Measurements from ENCODE around the gene OR10A3.

Gene OR10A3

GRCh38 chr11:7909585-7910285, 31.8 kb downstream of the OR10A3 start:
- DNase-seq, result no peak
- no peak for TF ChIP-seq CTCF (IDR thresholded peaks at IDR 0.05)
- H3K36me3 Mint-ChIP-seq (ENCODE audit: low read depth), result no peaks in the 10 kb centered on the region
- H3K9me3 Mint-ChIP-seq, result no peaks in the 10 kb centered on the region
- H3K27ac Mint-ChIP-seq, result no peak overlapping the region
- no peak overlapping the region for H3K4me3 Mint-ChIP-seq
- peaks cover 33% of the 10 kb centered on the region for H3K4me1 Mint-ChIP-seq
- H3K27me3 Mint-ChIP-seq (ENCODE audit: low read depth, poor library complexity), result peaks cover 4% of the 10 kb centered on the region

- no peak for TF ChIP-seq CTCF (IDR thresholded peaks at IDR 0.05)
- Mint-ChIP-seq H3K4me3 (no peak overlapping the region), H3K4me1 (peaks cover 54% of the 10 kb centered on the region), H3K27me3 (ENCODE audit: low read depth, poor library complexity) (peaks cover 4% of the 10 kb centered on the region), H3K27ac (no peak overlapping the region), H3K9me3 (no peaks in the 10 kb centered on the region), H3K36me3 (ENCODE audit: low read depth) (no peaks in the 10 kb centered on the region)
- DNase-seq, result no peak
Observed at GRCh38 chr11:7907121-7907520, 34.4 kb downstream of the OR10A3 start.

GRCh38 chr11:7906481-7906880, 35.0 kb downstream of the OR10A3 start:
- no peaks in the 10 kb centered on the region for H3K9me3 Mint-ChIP-seq
- no peak for DNase-seq
- no peak for TF ChIP-seq CTCF (IDR thresholded peaks at IDR 0.05)
- H3K4me3 Mint-ChIP-seq, result no peak overlapping the region
- H3K27ac Mint-ChIP-seq, result no peak overlapping the region
- peaks cover 4% of the 10 kb centered on the region for H3K27me3 Mint-ChIP-seq (ENCODE audit: low read depth, poor library complexity)
- no peaks in the 10 kb centered on the region for H3K36me3 Mint-ChIP-seq (ENCODE audit: low read depth)
- peaks cover 60% of the 10 kb centered on the region for H3K4me1 Mint-ChIP-seq

GRCh38 chr11:7905961-7906429, 35.5 kb downstream of the OR10A3 start:
- no peak for DNase-seq

GRCh38 chr11:7905549-7905948, 36.0 kb downstream of the OR10A3 start:
- H3K4me3 Mint-ChIP-seq, result peak overlapping the region; percentile 6

More at GRCh38 chr11:7905961-7906429, 35.5 kb downstream of the OR10A3 start:
- Mint-ChIP-seq H3K27ac (no peak overlapping the region), H3K27me3 (ENCODE audit: low read depth, poor library complexity) (peaks cover 4% of the 10 kb centered on the region), H3K36me3 (ENCODE audit: low read depth) (no peaks in the 10 kb centered on the region), H3K9me3 (no peaks in the 10 kb centered on the region), H3K4me1 (peaks cover 63% of the 10 kb centered on the region), H3K4me3 (peak overlapping the region; percentile 26)
- TF ChIP-seq CTCF (IDR thresholded peaks at IDR 0.05), result no peak

More at GRCh38 chr11:7905549-7905948, 36.0 kb downstream of the OR10A3 start:
- Mint-ChIP-seq H3K27ac (peak overlapping the region; percentile 3), H3K4me1 (peaks cover 63% of the 10 kb centered on the region), H3K9me3 (no peaks in the 10 kb centered on the region), H3K36me3 (ENCODE audit: low read depth) (no peaks in the 10 kb centered on the region), H3K27me3 (ENCODE audit: low read depth, poor library complexity) (peaks cover 4% of the 10 kb centered on the region)
- no peak for DNase-seq
- TF ChIP-seq CTCF (IDR thresholded peaks at IDR 0.05), result no peak
